ENCODE data around the gene C19orf25. TPM values are rescaled to one million over a fixed set of nuclear protein-coding genes. Genes with fewer than 3 reads are reported as not detected.

The C19orf25 gene
- total RNA-seq, 2 experiments from 2014 or later = 33.3 to 38.2 TPM

- peak; percentile 98 for DNase-seq
- Mint-ChIP-seq H3K27ac (peak within 1 kb of the TSS; percentile 79), H3K36me3 (ENCODE audit: low read depth) (no peaks in the 10 kb centered on the region), H3K4me3 (peak within 1 kb of the TSS; percentile 75), H3K4me1 (ENCODE audit: low read depth) (peaks cover 13% of the 10 kb centered on the region), H3K9me3 (ENCODE audit: insufficient read depth) (no peaks in the 10 kb centered on the region), H3K27me3 (ENCODE audit: low read depth) (peaks cover 5% of the 10 kb centered on the region)
- ChIA-PET POLR2A (interaction anchor here (0.6 to 0.7 kb wide), 2 partner anchors 18 to 24 kb away, joined by 3 read pairs; no protein-coding TSS in a partner anchor), CTCF (interaction anchor here (1.0 to 1.6 kb wide), 5 partner anchors 12 to 55 kb away, joined by 4 to 8 read pairs (median 5); no protein-coding TSS in a partner anchor)
- peak; percentile 88 for ATAC-seq
Measured at GRCh38 chr19:1490311-1491113, 11.5 kb upstream of the C19orf25 start, which contains the start of gene PCSK4. TSS of gene PCSK4 (minus strand) at chr19:1490350. CDS start at chr19:1490346, 4 bp downstream.

DNA sequence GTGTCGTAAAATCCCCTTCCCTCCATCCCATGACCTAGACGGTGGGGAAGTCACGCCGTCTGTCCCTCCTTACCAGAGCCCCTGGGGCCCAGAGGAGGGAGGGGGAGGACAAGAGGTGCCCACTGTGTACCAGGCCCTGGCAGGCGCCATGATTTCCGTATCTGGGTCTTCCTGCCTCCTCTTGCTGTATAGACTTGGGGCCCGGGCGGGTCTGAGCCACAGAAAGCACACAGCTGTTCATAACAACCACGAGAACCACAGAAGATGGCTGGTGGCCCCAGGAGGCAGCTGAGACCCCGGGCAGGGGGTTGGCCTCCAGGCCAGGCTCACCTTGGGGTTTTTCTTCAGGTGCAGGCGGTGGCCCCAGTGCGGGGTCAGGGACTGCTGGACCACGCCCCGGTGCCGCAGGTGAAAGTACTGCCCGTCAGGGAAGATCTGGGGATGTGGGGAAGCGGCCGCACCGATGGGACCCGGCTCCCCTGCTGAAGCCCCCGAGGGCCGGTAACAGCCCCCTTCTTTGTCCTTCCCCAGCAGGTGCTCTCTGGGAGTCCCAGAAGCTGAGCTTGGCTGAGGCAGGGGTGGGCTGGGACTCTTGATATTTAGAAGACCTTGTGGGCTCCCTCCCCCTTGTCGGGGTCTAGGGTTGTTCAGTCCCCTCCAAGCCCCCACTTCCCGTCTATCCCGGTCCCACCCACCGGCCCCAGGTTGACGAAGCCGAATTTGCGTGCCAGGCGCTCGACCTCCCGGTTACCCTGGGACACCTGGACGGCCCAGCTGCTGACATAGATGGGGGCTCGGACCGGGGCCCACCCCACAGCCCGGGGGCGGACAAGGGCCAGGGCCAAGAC, 10.7 kb upstream of the C19orf25 start:
- no peaks in the 10 kb centered on the region for H3K9me3 Mint-ChIP-seq (ENCODE audit: insufficient read depth)
- ChIA-PET POLR2A (no interaction called here), CTCF (no interaction called here)
- H3K36me3 Mint-ChIP-seq (ENCODE audit: low read depth) = no peaks in the 10 kb centered on the region
- peak; percentile 41 for DNase-seq
- ATAC-seq = no peak
- peaks cover 13% of the 10 kb centered on the region for H3K4me1 Mint-ChIP-seq (ENCODE audit: low read depth)
- peak overlapping the region; percentile 75 for H3K4me3 Mint-ChIP-seq
- H3K27ac Mint-ChIP-seq = peak overlapping the region; percentile 43
- peaks cover 5% of the 10 kb centered on the region for H3K27me3 Mint-ChIP-seq (ENCODE audit: low read depth)

DNA sequence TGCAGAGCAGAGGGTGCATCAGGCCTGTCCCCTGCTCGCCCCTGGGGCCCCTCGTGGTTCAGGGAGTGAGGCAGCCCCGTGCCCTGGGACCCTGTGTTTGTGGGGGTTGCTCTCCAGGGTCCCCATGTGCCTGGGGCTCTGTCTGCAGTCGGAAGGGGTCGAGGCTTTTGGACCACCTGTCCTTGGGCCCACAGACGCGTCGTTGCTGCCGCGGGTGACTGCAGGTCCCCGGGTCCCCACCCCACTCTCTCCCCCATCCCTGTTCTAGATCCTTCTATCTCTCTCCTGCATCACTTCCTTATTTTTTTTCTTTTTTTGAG, 9.2 kb upstream of the C19orf25 start:
- H3K9me3 Mint-ChIP-seq (ENCODE audit: insufficient read depth) = no peaks in the 10 kb centered on the region
- peaks cover 13% of the 10 kb centered on the region for H3K4me1 Mint-ChIP-seq (ENCODE audit: low read depth)
- H3K36me3 Mint-ChIP-seq (ENCODE audit: low read depth) = no peaks in the 10 kb centered on the region
- no peak overlapping the region for H3K4me3 Mint-ChIP-seq
- ATAC-seq (no peak), DNase-seq (no peak)
- H3K27ac Mint-ChIP-seq = no peak overlapping the region
- ChIA-PET CTCF (interaction anchor here (1.1 kb wide), 1 partner anchor 222 kb away, joined by 4 read pairs; no protein-coding TSS in a partner anchor), POLR2A (no interaction called here)
- peaks cover 5% of the 10 kb centered on the region for H3K27me3 Mint-ChIP-seq (ENCODE audit: low read depth)

- Mint-ChIP-seq H3K36me3 (ENCODE audit: low read depth) (no peaks in the 10 kb centered on the region), H3K4me3 (no peak overlapping the region), H3K9me3 (ENCODE audit: insufficient read depth) (no peaks in the 10 kb centered on the region), H3K27me3 (ENCODE audit: low read depth) (peaks cover 5% of the 10 kb centered on the region), H3K4me1 (ENCODE audit: low read depth) (peaks cover 13% of the 10 kb centered on the region), H3K27ac (no peak overlapping the region)
- POLR2A ChIA-PET = no interaction called here
- no peak for ATAC-seq
- CTCF ChIA-PET = no interaction called here
- no peak for DNase-seq
Measured at GRCh38 chr19:1487576-1488281, 8.7 kb upstream of the C19orf25 start.

GRCh38 chr19:1486720-1487575, 7.9 kb upstream of the C19orf25 start:
- CTCF ChIA-PET = no interaction called here
- Mint-ChIP-seq H3K4me3 (no peak overlapping the region), H3K36me3 (ENCODE audit: low read depth) (no peaks in the 10 kb centered on the region), H3K9me3 (ENCODE audit: insufficient read depth) (no peaks in the 10 kb centered on the region), H3K27ac (no peak overlapping the region), H3K27me3 (ENCODE audit: low read depth) (peaks cover 4% of the 10 kb centered on the region), H3K4me1 (ENCODE audit: low read depth) (peaks cover 12% of the 10 kb centered on the region)
- POLR2A ChIA-PET = no interaction called here
- no peak for ATAC-seq
- no peak for DNase-seq

- DNase-seq (no peak), ATAC-seq (no peak)
- Mint-ChIP-seq H3K27me3 (ENCODE audit: low read depth) (no peaks in the 10 kb centered on the region), H3K36me3 (ENCODE audit: low read depth) (peaks cover 3% of the 10 kb centered on the region), H3K27ac (no peak overlapping the region), H3K4me3 (no peak overlapping the region), H3K9me3 (ENCODE audit: insufficient read depth) (no peaks in the 10 kb centered on the region), H3K4me1 (ENCODE audit: low read depth) (peaks cover 7% of the 10 kb centered on the region)
- POLR2A ChIA-PET = no interaction called here
- CTCF ChIA-PET = no interaction called here
Measured at GRCh38 chr19:1483979-1484428, 5.0 kb upstream of the C19orf25 start.

GRCh38 chr19:1483131-1483978, 4.3 kb upstream of the C19orf25 start:
- no peak overlapping the region for H3K27ac Mint-ChIP-seq
- POLR2A ChIA-PET = no interaction called here
- H3K9me3 Mint-ChIP-seq (ENCODE audit: insufficient read depth) = no peaks in the 10 kb centered on the region
- no peak overlapping the region for H3K4me3 Mint-ChIP-seq
- H3K27me3 Mint-ChIP-seq (ENCODE audit: low read depth) = no peaks in the 10 kb centered on the region
- peaks cover 8% of the 10 kb centered on the region for H3K4me1 Mint-ChIP-seq (ENCODE audit: low read depth)
- H3K36me3 Mint-ChIP-seq (ENCODE audit: low read depth) = peaks cover 4% of the 10 kb centered on the region
- ATAC-seq (no peak), DNase-seq (no peak)
- CTCF ChIA-PET = no interaction called here

- H3K4me3 Mint-ChIP-seq = no peak overlapping the region
- peaks cover 4% of the 10 kb centered on the region for H3K36me3 Mint-ChIP-seq (ENCODE audit: low read depth)
- no peak overlapping the region for H3K27ac Mint-ChIP-seq
- no peaks in the 10 kb centered on the region for H3K27me3 Mint-ChIP-seq (ENCODE audit: low read depth)
- DNase-seq = no peak
- ATAC-seq = no peak
- POLR2A ChIA-PET = no interaction called here
- no peaks in the 10 kb centered on the region for H3K9me3 Mint-ChIP-seq (ENCODE audit: insufficient read depth)
- H3K4me1 Mint-ChIP-seq (ENCODE audit: low read depth) = peaks cover 11% of the 10 kb centered on the region
- CTCF ChIA-PET = no interaction called here
Measured at GRCh38 chr19:1482361-1483130, 3.5 kb upstream of the C19orf25 start.

GRCh38 chr19:1481893-1482360, 2.9 kb upstream of the C19orf25 start:
- H3K9me3 Mint-ChIP-seq (ENCODE audit: insufficient read depth) = no peaks in the 10 kb centered on the region
- H3K36me3 Mint-ChIP-seq (ENCODE audit: low read depth) = peaks cover 9% of the 10 kb centered on the region
- ATAC-seq (no peak), DNase-seq (no peak)
- peaks cover 17% of the 10 kb centered on the region for H3K4me1 Mint-ChIP-seq (ENCODE audit: low read depth)
- POLR2A ChIA-PET = no interaction called here
- H3K27me3 Mint-ChIP-seq (ENCODE audit: low read depth) = no peaks in the 10 kb centered on the region
- no peak overlapping the region for H3K27ac Mint-ChIP-seq
- CTCF ChIA-PET = no interaction called here
- no peak overlapping the region for H3K4me3 Mint-ChIP-seq

GRCh38 chr19:1481224-1481892, 2.3 kb upstream of the C19orf25 start:
- ChIA-PET CTCF (no interaction called here), POLR2A (no interaction called here)
- ATAC-seq (no peak), DNase-seq (no peak)
- Mint-ChIP-seq H3K27me3 (ENCODE audit: low read depth) (no peaks in the 10 kb centered on the region), H3K27ac (no peak overlapping the region), H3K36me3 (ENCODE audit: low read depth) (peaks cover 9% of the 10 kb centered on the region), H3K4me1 (ENCODE audit: low read depth) (peaks cover 18% of the 10 kb centered on the region), H3K4me3 (no peak overlapping the region), H3K9me3 (ENCODE audit: insufficient read depth) (no peaks in the 10 kb centered on the region)

All from activated CD8-positive, alpha-beta T cell treated with anti-CD3 and anti-CD28 coated beads, Interleukin-2, amount 10 ng/mL, durations not matched to agents 7 days and 5 days (primary cell).